SIG-M5 treated with dmso at 0.1 percent for 504 hours (cell line): ENCODE results near the gene STAG2.
"Not testable (repeated sequence)": the region's sequence is repeated elsewhere in the genome, so short reads cannot be mapped to it uniquely, and the experiment has no call there.

Experiments
- DNase-seq: peaks from one replicate; lab custom pipeline; 2025; ENCODE audit not compliant: unreplicated experiment; lab: John Stamatoyannopoulos, UW

STAG2 gene

DNA sequence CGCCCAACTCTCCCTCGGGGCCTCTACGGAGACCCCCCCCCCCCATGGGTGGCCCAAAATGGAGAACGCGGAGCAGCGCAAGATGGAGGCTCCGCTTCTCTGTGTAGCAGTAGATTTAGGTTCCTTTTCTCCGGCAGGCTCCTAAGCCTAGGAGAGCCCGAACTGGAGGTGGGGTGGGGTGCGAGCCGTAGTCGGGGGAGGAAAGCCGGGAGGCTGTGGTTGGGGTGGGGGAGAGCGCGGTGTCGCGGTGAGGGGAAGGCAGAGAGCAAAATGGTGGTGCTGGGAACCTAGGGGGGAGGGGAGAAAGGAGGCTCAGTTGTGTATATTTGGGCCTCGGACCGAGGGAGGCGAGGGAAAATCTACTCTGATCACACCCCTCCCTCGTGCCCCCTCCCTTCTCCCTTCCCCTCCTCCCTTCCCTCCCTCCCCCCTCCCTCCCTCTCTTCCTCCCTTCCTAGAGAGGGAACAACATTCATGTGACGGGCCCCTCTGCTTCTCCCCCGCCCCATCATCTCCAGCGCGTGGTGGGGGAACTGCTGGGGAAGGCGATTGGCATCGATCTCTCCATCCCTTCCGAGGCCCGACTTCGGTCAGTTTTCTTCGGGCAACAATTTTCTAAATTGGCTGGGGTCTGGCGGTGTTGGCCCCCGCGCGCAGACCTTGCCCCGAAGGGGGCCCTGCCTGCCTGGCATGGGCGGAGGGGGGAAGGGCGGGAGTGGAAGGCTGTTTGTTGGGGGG, at the start of gene STAG2:
Gene STAG2, plus strand, starts transcription at position 439 of the 738 bp plus-strand sequence. CDS start 60,922 bp downstream, outside the sequence.
- peak; percentile 87 for DNase-seq

DNA sequence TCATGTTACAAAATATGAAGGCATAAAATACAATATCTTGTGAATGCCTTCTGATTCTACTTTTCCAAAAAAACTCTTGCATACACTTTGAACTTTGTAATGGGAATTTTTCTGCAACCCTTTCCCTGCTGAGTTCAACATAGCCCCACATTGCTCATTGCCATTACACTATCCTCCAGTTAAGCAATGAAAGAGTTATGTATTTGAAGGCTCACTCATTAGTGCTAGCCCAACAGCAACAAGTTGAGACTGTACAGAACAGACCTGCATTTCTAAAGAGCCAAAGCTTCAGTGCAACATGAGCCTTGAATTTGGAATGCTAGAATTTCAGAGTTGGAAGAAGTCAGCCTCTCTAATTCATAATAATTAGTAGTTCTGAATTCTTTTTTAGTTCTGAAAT, 44.4 kb upstream of the STAG2 start:
- DNase-seq, result no peak

GRCh38 chrX:123918106-123918721, 43.3 kb upstream of the STAG2 start:
- no peak for DNase-seq

- no peak for DNase-seq
Measured at GRCh38 chrX:123920105-123920785, 41.3 kb upstream of the STAG2 start.

DNA sequence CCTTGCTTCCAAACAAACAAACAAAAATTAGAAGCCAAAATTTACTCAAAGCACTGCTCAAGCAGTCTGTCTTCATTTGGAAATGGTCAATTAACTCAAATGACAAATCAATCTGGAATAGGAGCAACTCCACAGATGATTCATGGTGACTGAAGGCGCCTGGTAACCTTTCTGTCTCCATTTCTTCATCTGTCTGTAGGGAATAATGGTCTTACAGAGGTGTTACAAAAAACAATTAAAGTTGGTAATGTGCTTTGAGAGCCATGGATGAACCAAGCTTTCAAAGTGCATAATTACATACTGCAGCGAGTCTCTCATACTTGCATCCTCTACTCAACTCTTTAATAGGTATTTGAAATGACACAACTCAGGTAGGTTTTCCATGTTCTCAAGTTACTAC, 38.3 kb upstream of the STAG2 start:
- no peak for DNase-seq

DNA sequence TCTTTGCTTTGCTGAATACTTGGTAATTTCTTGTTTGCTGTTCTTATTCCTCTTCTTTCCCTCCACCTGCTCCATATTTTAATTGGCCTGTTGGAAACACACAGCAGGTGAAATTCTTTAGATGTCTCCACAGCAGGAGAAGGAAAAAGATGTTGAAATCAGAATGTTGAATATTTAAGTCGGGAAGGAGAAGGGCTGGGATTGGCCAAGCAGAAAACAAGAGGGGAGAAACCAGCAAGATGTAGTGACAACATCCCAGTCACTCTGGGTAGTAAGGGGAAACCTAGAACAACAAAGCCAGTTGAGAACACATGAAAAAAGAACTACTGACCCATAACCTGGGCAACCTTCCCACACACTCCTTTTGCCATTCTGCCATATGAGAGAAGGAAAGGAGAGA, 37.3 kb upstream of the STAG2 start:
- DNase-seq, result no peak

DNA sequence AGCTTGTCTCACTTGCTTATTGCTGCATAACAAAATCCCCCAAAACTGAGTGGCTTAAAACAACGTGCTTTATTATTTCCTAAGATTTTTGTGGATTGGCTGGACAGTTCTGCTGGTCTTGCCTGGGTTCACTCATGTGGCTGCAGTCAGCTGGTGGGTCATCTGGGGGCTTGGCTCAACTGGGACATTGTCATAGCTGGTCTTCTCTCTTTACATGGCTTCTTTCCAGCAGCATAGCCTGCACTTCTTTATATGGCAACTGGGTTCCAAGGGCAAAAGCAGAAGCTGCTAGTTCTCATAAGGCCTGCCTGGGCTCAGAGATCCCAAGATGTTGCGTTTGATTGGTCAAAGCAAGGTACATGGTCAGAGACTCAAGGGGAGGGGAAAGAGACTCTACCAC, 33.7 kb upstream of the STAG2 start:
- DNase-seq, result no peak

DNA sequence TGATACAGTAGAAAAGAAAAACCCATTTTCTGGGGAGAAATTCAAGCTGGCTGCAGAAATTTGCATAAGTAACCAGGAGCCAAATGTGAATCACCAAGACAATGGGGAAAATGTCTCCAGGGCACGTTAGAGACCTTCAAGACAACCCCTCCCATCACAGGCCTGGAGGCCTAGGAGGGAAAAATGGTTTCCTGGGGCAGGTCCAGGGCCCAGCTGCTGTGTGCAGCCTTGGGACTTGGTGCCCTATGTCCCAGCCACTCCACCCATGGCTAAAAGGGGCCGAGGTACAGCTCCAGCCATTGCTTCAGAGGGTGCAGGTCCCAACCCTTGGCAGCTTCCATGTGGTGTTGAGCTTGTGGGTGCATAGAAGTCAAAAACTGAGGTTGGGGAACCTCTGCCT, 29.5 kb upstream of the STAG2 start:
- DNase-seq, result not testable (repeated sequence)

GRCh38 chrX:123943074-123943473, 18.4 kb upstream of the STAG2 start:
- no peak for DNase-seq

GRCh38 chrX:123943488-123943887, 18.0 kb upstream of the STAG2 start:
- DNase-seq, result no peak

- no peak for DNase-seq
Measured at GRCh38 chrX:123949846-123950245, 11.7 kb upstream of the STAG2 start.

DNA sequence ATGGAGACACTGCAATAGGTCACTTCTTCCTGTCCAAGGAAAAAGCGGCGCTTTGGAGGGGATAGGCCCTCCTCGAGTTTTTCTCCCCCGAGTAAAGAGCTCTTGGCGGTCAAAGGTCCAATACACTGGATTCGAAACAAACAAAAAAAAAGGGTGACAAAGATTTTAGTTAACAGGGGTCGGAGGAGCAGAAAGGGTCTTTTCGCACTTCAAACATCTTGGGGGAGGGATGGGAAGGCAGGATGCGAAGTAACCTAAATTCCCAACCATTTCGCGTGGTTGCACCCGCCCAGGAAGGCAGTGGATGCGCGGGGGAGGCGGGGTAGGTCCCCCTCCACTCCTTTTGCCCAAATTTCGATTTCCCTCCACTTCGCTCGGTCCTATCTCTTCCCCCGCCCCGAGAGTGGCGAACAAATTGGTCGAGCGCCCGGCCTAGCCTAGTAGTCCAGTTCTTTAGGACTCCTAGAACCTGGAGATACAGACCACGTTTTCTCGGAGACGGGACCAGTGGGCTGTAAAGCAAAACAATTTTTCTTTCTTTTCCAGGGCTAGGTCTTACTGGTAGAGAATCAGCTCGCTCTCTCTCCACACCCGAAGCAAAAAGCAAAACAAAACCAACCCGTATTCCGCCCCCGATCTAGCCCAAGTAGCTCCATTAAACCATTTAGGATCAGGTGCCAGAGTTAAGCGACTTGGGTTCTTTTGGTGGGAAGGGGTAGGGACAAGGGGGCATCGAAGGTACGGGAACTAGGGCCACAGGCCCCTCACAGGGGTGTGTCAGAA, 2.0 kb upstream of the STAG2 start:
- no peak for DNase-seq

DNA sequence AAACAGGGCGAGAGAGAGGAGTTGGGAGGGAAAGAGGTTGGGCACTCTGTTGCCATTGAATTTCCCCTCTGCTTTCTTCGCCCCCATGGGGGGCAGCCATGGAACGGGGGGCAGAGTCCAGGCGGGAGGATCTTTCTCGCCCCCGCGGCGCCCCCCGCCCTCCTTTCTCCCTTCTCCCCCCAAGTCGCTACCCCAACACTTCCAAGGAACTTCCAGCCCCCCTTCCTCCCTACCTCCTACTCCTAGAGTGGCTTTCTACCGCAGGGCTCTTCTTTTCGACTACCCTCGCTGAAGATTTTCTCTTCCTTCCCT, 594 bp upstream of the STAG2 start:
- no peak for DNase-seq

GRCh38 chrX:123962006-123962467, 531 bp downstream of the STAG2 start:
- peak; percentile 64 for DNase-seq

- peak; percentile 94 for DNase-seq
Measured at GRCh38 chrX:123962794-123963373, 1.4 kb downstream of the STAG2 start.

GRCh38 chrX:123964156-123964834, 2.8 kb downstream of the STAG2 start:
- DNase-seq, result peak; percentile 43

DNA sequence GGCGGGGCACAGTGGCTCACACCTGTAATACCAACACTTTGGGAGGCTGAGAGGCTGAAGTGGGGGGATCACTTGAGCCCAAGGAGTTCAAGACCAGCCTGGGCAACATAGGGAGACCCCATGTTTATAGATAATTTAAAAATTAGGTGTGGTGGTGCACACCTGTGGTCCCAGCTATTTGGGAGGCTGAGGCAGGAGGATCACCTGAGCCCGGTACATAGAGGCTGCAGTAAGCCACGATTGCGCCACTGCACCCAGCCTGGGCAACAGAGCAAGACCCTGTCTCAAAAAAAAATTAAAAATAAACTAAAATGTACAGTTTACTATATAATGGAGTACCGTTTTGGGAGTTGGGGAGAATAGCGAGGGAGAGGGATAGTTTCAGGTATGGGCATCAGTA, 4.2 kb downstream of the STAG2 start:
- no peak for DNase-seq

- no peak for DNase-seq
Measured at GRCh38 chrX:123967497-123967896, 6.0 kb downstream of the STAG2 start.

GRCh38 chrX:123968383-123969050, 7.0 kb downstream of the STAG2 start:
- DNase-seq, result no peak

DNA sequence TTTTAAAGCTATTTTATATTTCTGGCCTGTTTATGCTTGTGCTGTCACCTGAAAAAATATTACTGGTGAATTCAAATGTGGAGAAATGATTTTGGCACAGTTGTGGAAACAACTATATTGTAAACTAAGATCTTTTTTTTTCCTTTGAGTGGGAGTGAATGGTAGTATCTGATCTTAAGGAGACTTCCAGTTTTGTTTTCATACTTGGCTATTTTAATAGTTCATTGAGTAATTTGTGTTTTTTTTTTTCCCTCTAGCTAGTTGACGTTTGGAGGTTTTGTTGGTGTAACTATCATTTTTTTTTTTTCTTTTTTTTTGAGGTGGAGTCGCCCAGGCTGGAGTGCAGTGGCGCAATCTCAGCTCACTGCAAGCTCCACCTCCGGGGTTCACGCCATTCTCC, 10.5 kb downstream of the STAG2 start:
- peak; percentile 75 for DNase-seq
